Gastroesophageal sphincter (tissue), 3 donors: Measurements from ENCODE around the gene SLC19A3.

Experiments
- CTCF ChIP-seq, 4 experiments: fragments of 200-600 bp in 2 of 4; fragments of 450-650 bp in 2 of 4; sonication (generic) in 1 of 4; IDR thresholded peaks; one replicate each; pipeline ENCODE4 v1.5.1; 2017 to 2019; ENCODE audit warnings: antibody characterized with exemption in 4 of 4, mild to moderate bottlenecking in 2 of 4, moderate library complexity in 2 of 4
- POLR2A ChIP-seq, 2 donors: fragments of 450-650 bp; IDR thresholded peaks; one replicate each; pipeline ENCODE4 v1.6.1; 2017; ENCODE audit warnings: antibody characterized with exemption in 2 of 2, mild to moderate bottlenecking in 2 of 2, moderate library complexity in 1 of 2
- POLR2AphosphoS5 ChIP-seq: sonication (generic); formaldehyde crosslinking; IDR thresholded peaks from one replicate; pipeline ENCODE4 v1.6.1; 2017; ENCODE audit warnings: antibody characterized with exemption

- TF ChIP-seq CTCF (IDR thresholded peaks at IDR 0.05), result no peak
- TF ChIP-seq POLR2A (IDR thresholded peaks at IDR 0.05), result no peak
- no peak for TF ChIP-seq POLR2AphosphoS5
Measured at GRCh38 chr2:227643990-227644551, 73.8 kb downstream of the SLC19A3 start.
